BLaER1 treated with 17β-estradiol and CSF1 and Interleukin-3, amounts not matched to agents 10 nM and 100 nM (cell line): ENCODE measurements around the gene MRAP.

ENCODE experiments used
- H3K27ac ChIP-seq, 11 experiments: shearing (Covaris generic); formaldehyde crosslinking; 2 replicates each; pipeline ENCODE4 v1.8.1; 2022
- H3K27me3 ChIP-seq, 11 experiments: shearing (Covaris generic); formaldehyde crosslinking; 2 replicates each; pipeline ENCODE4 v1.8.1; 2022
- H3K36me3 ChIP-seq, 11 experiments: shearing (Covaris generic); formaldehyde crosslinking; 2 replicates each; pipeline ENCODE4 v1.8.1; 2022
- H3K4me1 ChIP-seq, 10 experiments: shearing (Covaris generic); formaldehyde crosslinking; 2 replicates each; pipeline ENCODE4 v1.8.1; 2022
- H3K4me2 ChIP-seq, 11 experiments: shearing (Covaris generic); formaldehyde crosslinking; 2 replicates each; pipeline ENCODE4 v1.8.1; 2022
- H3K4me3 ChIP-seq, 10 experiments: shearing (Covaris generic); formaldehyde crosslinking; 2 replicates each; pipeline ENCODE4 v1.8.1; 2022
- H3K9ac ChIP-seq, 11 experiments: shearing (Covaris generic); formaldehyde crosslinking; 2 replicates each; pipeline ENCODE4 v1.8.1; 2022
- H3K9me3 ChIP-seq, 11 experiments: shearing (Covaris generic); formaldehyde crosslinking; replicated peaks in 1 of 11; 2 replicates each; pipeline ENCODE4 v1.8.1; 2022
- H4K20me1 ChIP-seq, 11 experiments: shearing (Covaris generic); formaldehyde crosslinking; 2 replicates each; pipeline ENCODE4 v1.8.1; 2022
- Cebpa-rat ChIP-seq, 11 experiments: shearing (Covaris generic); IDR thresholded peaks; 2 replicates each; pipeline ENCODE4 v1.8.1; 2022

MRAP gene

GRCh38 chr21:32352526-32352925, 53.9 kb downstream of the MRAP start:
- no peak overlapping the region for H3K4me3 ChIP-seq
- H3K27me3 ChIP-seq: no peaks in the 10 kb centered on the region
- no peak overlapping the region for H3K27ac ChIP-seq
- peaks cover 0 to 8% (median 3%) of the 10 kb centered on the region in 11 experiments; a peak in 10 of 22 replicates for H3K9me3 ChIP-seq
- no peak overlapping the region for H3K4me2 ChIP-seq
- no peak overlapping the region for H3K9ac ChIP-seq
- H4K20me1 ChIP-seq: peaks cover 0 to 56% (median 25%) of the 10 kb centered on the region in 11 experiments; a peak in 13 of 22 replicates
- peaks cover 99 to 100% (median 100%) of the 10 kb centered on the region in 11 experiments for H3K36me3 ChIP-seq
- H3K4me1 ChIP-seq: no peaks in the 10 kb centered on the region
- no peak for TF ChIP-seq Cebpa-rat (IDR thresholded peaks at IDR 0.05)

GRCh38 chr21:32353002-32353711, 54.5 kb downstream of the MRAP start:
- no peak for TF ChIP-seq Cebpa-rat (IDR thresholded peaks at IDR 0.05)
- Histone ChIP-seq H3K9me3 (peaks cover 0 to 2% (median 0%) of the 10 kb centered on the region in 11 experiments; a peak in 1 of 22 replicates), H3K27ac (no peak overlapping the region), H3K36me3 (peaks cover 99 to 100% (median 100%) of the 10 kb centered on the region in 11 experiments), H3K4me2 (no peak overlapping the region), H3K27me3 (no peaks in the 10 kb centered on the region), H3K4me3 (no peak overlapping the region), H3K9ac (no peak overlapping the region), H3K4me1 (no peaks in the 10 kb centered on the region), H4K20me1 (peaks cover 0 to 54% (median 27%) of the 10 kb centered on the region in 11 experiments; a peak in 13 of 22 replicates)

GRCh38 chr21:32356874-32357395, 58.3 kb downstream of the MRAP start:
- no peaks in the 10 kb centered on the region for H3K27me3 ChIP-seq
- H3K9me3 ChIP-seq: no peaks in the 10 kb centered on the region
- H4K20me1 ChIP-seq: peaks cover 0 to 38% (median 28%) of the 10 kb centered on the region in 11 experiments; a peak in 14 of 22 replicates
- H3K27ac ChIP-seq: no peak overlapping the region
- H3K4me1 ChIP-seq: no peaks in the 10 kb centered on the region
- H3K4me3 ChIP-seq: no peak overlapping the region
- H3K9ac ChIP-seq: no peak overlapping the region
- H3K4me2 ChIP-seq: no peak overlapping the region
- no peak for TF ChIP-seq Cebpa-rat (IDR thresholded peaks at IDR 0.05)
- H3K36me3 ChIP-seq: peaks cover 100% of the 10 kb centered on the region in 11 experiments

- H3K36me3 ChIP-seq: peaks cover 88 to 100% (median 100%) of the 10 kb centered on the region in 11 experiments
- H3K4me1 ChIP-seq: peaks cover 9 to 13% (median 12%) of the 10 kb centered on the region in 10 experiments
- H3K9me3 ChIP-seq: no peaks in the 10 kb centered on the region
- H3K27me3 ChIP-seq: no peaks in the 10 kb centered on the region
- no peak overlapping the region for H3K4me3 ChIP-seq
- H3K27ac ChIP-seq: no peak overlapping the region
- H3K4me2 ChIP-seq: no peak overlapping the region
- peaks cover 0 to 44% (median 20%) of the 10 kb centered on the region in 11 experiments; a peak in 14 of 22 replicates for H4K20me1 ChIP-seq
- H3K9ac ChIP-seq: no peak overlapping the region
- TF ChIP-seq Cebpa-rat (IDR thresholded peaks at IDR 0.05): no peak
Measured at GRCh38 chr21:32359719-32360260, 61.1 kb downstream of the MRAP start.

- no peaks in the 10 kb centered on the region for H3K9me3 ChIP-seq
- H3K4me3 ChIP-seq: no peak overlapping the region
- no peaks in the 10 kb centered on the region for H3K27me3 ChIP-seq
- peaks cover 81 to 100% (median 100%) of the 10 kb centered on the region in 11 experiments for H3K36me3 ChIP-seq
- no peak overlapping the region for H3K27ac ChIP-seq
- no peak for TF ChIP-seq Cebpa-rat (IDR thresholded peaks at IDR 0.05)
- H3K4me1 ChIP-seq: peaks cover 16 to 20% (median 17%) of the 10 kb centered on the region in 10 experiments
- H3K4me2 ChIP-seq: no peak overlapping the region
- H4K20me1 ChIP-seq: peaks cover 0 to 51% (median 23%) of the 10 kb centered on the region in 11 experiments; a peak in 14 of 22 replicates
- no peak overlapping the region for H3K9ac ChIP-seq
Measured at GRCh38 chr21:32360401-32360975, 61.8 kb downstream of the MRAP start.
